HG03060 (cell line): Measurements from ENCODE around the gene RLN1.
"Not testable (repeated sequence)": the region's sequence is repeated elsewhere in the genome, so short reads cannot be mapped to it uniquely, and the experiment has no call there.

ENCODE experiments used
- ATAC-seq: cut with Tn5 transposase; IDR thresholded peaks from one replicate; pipeline ENCODE4 v1.9.1; 2021; ENCODE audit warnings: low read depth, moderate number of reproducible peaks; ENCODE audit not compliant: unreplicated experiment

The RLN1 gene

GRCh38 chr9:5338992-5339981 lies at the start of gene RLN1:
TSS of gene RLN1 (minus strand) at chr9:5339876. CDS start at chr9:5339746, 130 bp downstream.
- ATAC-seq = peak; percentile 70

- ATAC-seq = peak; percentile 59
These were observed 49.5 kb upstream of the RLN1 start for GRCh38 chr9:5389109-5389732.

DNA sequence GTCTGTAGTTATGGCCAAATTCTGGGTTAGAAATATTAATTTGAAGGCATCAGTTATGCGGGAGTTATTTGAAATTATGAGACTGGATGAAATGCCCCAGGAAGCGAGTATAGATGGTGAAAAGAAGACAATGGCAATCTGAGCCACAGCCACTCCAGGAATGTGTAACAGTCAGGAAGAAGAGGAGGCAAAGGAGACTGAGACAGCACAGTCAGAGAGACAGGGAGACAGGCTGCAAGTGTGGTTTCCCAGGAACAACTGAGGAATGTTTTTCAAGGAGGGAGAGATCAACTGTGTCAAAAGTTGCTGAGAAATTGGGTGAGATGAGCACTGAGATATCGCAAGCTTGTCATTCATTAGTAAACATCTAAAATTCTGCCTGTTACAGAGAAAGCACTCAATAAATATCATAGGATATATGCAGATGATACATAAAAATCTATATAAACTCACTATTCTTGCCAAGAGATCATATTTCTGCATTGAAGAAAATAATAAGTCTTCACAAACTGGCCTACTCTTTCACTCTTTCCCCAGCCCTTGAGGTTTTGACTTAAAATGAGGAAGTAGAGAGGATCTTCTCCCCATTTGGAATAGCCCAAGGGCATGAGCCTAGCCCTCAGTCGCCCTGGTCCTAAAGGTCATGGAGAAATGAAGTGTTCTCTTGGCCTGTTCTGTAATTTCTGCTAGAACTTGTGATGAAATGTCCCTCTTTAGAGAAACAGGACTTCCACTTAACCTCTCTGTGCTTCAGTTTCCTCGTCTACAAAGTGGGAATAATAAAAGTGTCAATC lies 48.5 kb upstream of the RLN1 start:
- no peak for ATAC-seq

GRCh38 chr9:5384436-5384835 lies 44.8 kb upstream of the RLN1 start:
- no peak for ATAC-seq

DNA sequence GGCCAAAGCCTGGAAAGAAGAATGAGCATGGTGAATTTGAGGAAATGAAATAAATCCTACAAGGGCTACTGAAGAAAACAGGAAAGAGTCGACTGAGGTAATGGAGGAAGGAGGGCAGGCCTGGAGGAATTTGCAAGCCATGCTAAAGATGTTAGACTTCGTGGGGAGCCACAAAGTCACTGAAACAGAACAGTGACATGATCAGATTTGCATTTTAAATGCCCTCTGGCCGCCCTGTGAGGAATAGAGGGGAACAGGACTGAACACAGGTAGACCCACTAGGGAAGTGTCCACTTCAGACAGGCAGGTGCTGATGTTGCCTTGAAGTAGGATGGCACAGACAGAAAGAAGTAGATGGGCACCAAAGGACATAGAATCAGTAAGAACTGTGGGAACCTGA lies 42.8 kb upstream of the RLN1 start:
- no peak for ATAC-seq

GRCh38 chr9:5375790-5376477 lies 36.3 kb upstream of the RLN1 start:
- no peak for ATAC-seq

DNA sequence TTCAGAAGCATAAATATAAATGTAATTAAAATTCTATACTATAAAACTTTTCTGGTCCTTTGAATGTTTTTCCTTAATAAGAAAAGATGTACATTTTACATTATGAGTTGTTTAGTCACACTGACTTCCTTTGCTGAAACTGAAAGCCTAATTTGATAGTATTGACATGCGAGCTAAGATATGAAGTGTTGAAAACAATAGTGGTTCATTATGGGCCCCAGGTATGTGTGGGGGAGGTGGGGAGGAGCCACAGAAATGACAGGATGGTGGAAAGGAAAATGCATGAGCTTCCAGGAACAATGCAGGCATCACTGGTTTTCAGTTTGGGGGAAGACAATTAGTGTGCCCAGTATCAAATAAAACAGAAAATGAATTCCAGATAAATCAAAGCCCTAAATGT lies 35.4 kb upstream of the RLN1 start:
- ATAC-seq = no peak

DNA sequence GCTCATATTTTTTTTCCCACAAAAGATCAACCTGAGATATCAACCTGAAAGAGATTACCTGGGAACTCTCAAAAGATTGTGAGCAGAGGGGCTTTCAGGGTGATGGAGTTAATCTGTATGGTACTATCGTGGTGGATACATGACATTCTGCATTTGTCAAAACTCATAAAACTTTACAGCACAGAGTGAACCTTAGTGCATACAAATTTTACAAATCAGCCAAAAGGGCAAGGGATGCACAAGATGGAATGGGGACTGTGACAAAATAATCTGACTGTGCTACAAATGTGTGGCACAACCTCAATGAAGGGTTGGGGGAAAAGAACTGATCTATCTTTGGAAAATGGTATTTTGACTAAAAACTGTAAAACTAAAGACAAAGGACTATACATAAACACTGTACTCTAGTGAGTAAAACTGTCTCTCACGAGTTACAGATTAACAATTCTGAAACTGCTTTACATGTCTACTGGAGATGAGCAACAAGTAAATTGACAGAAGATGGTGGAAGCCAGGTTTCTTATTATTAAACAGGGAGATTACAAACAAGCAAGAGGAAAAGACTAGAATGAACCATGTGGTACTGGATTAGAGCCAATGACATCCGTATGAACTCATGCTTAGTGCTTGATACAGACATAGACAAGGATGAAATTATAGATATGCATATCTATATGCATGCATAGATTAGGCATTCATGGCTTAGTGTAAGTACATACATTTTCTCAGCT lies 24.8 kb upstream of the RLN1 start:
- peak; percentile 90 for ATAC-seq

- no peak for ATAC-seq
These were observed 21.8 kb upstream of the RLN1 start for GRCh38 chr9:5361326-5362010.

DNA sequence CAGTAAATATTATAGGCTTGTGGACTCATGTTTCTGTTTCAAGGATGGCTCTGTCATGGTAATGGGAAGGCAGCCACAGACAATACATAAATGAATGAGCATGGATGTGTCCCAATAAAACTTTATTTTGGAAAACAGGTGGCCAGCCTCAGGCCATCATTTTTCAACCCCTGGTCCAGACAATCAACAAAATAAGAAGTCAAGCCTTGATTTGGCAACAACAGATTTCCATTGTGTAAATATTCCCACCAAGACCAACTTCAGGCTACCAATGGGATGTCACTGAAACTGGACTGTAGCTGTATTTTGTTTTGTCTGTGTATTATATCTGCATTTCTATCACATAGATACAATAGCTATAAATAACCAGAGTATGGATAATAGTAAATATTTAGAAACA lies 20.7 kb upstream of the RLN1 start:
- ATAC-seq = no peak

- ATAC-seq = no peak
These were observed 17.9 kb upstream of the RLN1 start for GRCh38 chr9:5357431-5358105.

DNA sequence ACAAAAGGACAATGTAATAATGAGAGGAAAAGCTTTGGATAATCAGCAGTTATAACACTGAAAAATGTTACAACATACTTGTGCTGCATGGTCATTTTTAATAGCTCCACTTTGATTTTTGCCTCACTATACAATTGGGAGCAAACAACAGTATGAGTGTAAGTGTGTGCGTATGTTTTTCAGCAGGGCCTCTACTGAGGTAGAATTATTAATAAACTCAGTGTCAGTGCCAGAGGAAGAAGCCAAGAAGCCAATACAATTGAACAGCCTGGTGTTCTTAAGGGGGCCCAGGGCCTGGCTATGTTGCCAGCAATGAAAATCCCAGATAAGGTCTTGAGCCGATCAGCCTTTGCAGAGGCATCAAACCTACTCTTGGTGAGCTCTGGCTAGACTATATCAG lies 16.1 kb upstream of the RLN1 start:
- ATAC-seq = no peak

GRCh38 chr9:5355226-5355625 lies 15.6 kb upstream of the RLN1 start:
- ATAC-seq = no peak

DNA sequence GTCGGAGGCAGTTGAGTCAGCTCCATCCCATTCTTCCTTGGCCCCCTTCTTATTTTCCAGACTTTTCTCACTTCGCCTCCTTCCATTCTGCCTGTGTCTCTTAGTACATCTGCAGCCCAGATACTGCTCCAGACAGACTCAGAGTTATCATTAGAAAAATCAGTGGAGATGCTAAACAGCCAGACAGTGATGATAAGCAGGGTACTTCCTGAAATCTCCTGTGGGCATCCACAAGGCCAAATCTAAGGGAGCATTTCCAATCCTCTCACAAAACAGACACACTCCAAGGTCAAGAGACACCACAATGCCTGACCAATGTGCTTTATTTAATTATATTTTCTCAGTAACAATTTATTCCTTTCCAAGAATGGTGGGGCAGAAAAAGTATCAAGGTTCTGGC lies 14.5 kb upstream of the RLN1 start:
- ATAC-seq = no peak

DNA sequence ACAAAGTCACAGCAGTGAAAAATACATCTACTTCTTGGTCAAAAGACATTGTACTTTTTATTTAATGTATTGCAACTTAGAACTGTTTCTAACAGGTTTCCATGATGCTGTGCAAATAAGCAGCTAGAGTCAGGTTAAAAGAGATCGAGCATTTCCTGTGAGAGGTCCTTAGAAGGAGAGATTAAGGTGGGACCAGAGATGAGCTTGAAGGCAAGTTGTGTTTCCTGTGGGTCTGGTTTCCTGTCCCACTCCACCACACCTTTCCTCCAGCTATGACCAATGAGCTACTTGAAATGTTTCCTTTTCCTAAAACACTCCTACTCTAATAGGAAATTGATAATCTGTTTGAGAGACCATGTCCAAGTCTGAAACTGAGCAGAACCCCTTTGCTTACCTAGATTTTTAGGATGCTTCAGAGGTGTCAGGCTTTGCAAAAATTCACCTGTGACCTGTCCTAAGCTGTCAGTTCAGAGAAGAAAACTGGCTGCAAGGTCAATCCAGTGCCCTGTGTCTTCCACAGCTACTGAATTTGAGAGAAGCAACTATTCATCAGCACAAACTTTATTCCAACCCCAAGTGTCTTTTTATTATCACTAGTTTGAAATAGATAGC lies 13.1 kb upstream of the RLN1 start:
- ATAC-seq = no peak

DNA sequence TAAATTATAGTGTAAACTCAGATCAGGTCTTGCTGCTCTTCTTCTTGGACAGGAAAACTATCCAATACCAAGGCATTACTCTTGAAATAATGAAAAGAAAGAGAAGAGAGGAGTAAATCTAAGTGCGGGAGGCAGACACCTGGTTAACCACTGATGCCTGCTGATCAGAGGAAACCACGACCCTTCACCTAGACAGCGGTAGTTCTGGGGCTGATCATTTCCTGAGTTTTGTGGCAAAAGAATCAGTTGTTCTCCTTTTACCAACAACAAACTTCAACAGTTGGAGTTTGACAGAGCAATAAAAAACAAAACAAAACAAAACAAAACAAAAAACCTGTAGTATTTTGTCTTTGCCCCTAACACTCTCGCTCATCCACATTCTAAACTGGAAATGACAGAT lies 3.0 kb downstream of the RLN1 start:
- ATAC-seq = no peak

GRCh38 chr9:5331276-5331675 lies 8.4 kb downstream of the RLN1 start:
- not testable (repeated sequence) for ATAC-seq

- no peak for ATAC-seq
These were observed 12.7 kb downstream of the RLN1 start for GRCh38 chr9:5326893-5327548.
